ENCODE measurements around the gene HNRNPA0.

The HNRNPA0 gene

DNA sequence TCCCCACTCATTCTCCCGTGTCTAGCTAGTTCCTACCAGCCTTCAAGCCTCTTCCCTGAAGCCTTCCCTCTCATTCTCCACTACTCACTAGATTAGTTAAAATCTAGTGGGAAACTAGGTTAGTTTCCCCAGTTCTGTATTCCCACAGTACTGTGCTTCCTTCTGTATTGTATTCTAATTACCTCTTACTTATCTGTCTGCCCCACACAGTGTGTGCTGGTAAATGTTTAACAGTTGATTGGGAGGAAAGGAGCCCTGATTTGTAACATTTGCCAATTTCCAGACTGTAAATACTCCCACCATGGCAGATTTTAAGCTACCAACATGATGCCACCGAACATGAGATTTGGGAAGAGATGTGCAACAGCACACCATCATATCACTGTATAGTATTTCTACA lies 26.5 kb downstream of the HNRNPA0 start:
- no peak for DNase-seq (ENCODE audit: low read depth in 2 of 2)

DNA sequence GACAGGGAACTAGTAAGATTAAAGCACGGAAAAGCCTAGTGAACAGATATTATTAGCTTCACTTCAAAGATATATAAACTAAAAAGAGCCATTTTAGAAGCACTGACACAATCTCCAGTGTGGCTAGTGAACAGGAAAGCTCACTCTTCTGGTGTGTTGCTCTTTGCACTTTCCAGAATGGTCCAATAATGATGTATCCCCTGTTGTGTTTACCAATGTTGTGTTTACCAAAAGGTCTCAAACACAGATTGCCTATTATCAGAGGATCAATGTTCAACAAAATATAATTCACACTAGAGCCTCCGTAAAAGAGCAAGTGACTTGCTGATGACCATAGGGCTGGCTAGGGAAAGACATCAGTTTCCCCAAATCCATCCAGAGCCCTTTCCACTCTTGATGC lies 29.9 kb downstream of the HNRNPA0 start:
- DNase-seq (ENCODE audit: low read depth in 2 of 2): no peak

DNA sequence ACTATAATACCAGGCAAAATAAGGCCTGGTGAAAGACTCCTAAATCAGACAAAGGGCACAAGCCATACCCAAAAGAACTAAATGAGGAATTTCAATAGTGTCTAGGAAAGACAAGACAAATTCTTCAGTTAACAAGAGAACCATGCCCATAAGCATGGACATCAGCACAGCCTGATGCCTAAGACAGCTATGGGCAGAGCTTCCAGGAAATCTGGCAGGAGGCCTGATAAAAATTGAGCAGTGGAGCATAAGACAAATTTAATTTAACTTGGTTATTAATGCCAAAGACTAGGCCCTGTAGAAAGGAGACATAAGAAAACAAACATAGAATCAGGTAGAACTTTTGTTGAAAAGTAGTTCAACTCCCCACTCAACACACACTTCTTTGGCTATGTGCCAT lies 35.6 kb downstream of the HNRNPA0 start:
- DNase-seq (ENCODE audit: low read depth in 2 of 2): no peak

DNA sequence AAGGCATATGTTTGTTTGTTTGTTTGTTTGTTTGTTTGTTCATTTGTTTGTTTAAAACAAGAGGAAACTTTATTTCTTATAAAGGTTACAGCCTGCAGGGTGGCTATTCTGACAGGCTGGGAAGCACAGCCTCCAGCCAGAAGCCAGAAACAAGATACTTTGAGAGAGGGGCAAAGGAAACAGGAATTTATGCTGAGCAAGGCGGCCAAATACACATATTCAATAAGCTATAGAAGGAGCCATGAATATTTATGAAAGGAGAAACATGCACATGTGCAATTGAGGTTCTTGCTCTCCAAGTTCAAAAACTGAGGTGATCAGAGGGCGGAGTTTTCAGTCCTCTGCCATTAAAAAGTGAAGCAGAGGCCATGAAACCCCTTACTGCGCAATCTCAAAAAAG lies 37.8 kb downstream of the HNRNPA0 start:
- DNase-seq (ENCODE audit: low read depth in 2 of 2): no peak

- DNase-seq (ENCODE audit: low read depth in 2 of 2): no peak
Measured at GRCh38 chr5:137715456-137715855, 38.7 kb downstream of the HNRNPA0 start.

- no peak for DNase-seq (ENCODE audit: low read depth in 2 of 2)
Measured at GRCh38 chr5:137714946-137715345, 39.2 kb downstream of the HNRNPA0 start.

DNA sequence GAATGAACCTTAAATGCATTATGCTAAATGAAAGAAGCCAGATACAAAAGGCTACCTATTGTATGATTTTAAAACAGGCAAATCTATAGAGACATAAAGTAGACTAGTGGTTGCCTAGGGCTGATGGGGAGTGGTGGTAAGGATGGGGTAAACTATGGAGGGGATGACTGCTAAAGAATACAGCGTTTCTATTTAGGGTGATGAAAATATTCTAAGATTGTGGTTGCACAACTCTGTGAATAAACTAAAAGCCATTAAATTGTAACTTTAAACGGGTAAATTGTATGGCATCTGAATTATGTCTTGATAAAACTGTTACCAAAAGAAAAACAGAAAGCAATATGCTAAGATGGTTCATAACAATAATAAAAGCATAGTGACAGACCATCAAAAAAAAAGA lies 39.7 kb downstream of the HNRNPA0 start:
- DNase-seq (ENCODE audit: low read depth in 2 of 2): no peak

- DNase-seq (ENCODE audit: low read depth in 2 of 2): no peak
Measured at GRCh38 chr5:137712139-137712667, 42.0 kb downstream of the HNRNPA0 start.

DNA sequence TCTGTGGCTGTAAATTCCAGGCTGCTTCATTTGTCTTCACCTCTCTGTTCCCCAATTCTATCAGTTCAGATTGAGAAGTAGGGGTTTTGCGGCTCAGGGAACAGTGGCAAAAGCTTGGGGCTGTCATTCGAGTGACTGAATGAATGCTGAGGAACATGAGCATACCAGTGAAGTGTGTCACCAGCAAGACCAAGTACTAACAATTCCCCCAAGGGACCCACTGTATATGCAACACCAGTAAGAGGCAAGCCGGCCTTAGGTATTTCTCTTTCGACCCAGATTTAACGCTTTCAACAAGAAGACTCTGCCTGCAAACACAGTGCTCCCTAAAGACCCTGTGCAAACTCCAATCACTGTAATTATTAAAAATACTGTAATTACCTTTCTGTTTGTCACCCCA lies 44.1 kb downstream of the HNRNPA0 start:
- DNase-seq (ENCODE audit: low read depth in 2 of 2): no peak

DNA sequence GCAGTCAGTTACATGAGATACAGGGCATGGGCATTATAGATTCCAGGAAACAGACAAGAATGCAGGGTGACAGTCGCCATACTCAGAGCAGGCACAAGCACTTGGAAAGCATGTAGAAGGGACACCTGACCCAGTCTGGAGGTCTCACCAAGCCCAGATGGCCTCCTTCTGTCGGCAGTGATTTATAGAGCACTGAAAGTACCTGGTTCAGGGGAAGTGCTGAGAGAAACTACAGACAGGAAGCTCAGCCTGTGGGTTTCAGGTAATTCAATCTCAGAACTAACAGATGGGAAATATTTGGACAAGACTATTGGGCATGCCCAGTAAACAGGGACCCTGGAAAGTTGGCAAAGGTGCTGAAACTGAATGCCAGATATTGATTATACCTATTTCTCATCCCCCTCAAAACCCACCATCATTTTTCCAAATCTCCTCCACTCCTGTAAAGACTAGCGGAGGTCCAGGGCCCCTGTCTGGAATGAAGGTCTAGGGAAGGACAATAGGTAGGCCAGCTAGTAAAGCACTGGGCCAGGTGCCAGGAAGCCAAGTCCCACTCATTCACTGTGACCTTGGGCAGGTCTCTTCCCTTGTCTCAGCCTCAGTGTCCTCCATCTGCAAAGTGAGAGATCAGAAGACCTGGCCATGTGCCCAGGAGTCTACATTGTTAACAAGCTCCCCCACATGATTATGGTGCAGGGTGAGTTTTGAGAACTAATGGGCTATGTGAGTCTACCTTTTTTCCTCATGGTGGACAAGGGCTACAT lies 45.2 kb downstream of the HNRNPA0 start:
- DNase-seq (ENCODE audit: low read depth in 2 of 2): no peak

DNA sequence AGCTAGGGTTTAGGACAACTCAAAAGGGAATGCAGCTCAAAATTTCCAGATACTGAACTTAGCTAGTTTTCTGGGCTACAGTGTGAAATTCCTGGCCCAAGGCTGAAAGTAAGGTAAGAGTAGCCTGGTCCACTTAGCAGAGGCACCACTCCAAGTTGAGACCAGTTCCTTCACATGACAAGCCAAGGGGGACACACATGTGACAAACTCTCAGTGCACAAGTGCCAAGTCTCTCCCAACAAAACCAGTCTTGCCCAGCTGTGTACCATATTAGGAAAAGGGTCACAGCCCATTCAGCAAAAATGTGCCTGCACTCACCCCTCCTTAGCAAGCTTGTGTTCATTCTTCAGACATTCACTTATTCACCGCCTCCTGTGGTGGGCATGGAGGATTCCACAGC lies 46.1 kb downstream of the HNRNPA0 start:
- no peak for DNase-seq (ENCODE audit: low read depth in 2 of 2)

- DNase-seq (ENCODE audit: low read depth in 2 of 2): no peak
Measured at GRCh38 chr5:137706841-137707240, 47.3 kb downstream of the HNRNPA0 start.

DNA sequence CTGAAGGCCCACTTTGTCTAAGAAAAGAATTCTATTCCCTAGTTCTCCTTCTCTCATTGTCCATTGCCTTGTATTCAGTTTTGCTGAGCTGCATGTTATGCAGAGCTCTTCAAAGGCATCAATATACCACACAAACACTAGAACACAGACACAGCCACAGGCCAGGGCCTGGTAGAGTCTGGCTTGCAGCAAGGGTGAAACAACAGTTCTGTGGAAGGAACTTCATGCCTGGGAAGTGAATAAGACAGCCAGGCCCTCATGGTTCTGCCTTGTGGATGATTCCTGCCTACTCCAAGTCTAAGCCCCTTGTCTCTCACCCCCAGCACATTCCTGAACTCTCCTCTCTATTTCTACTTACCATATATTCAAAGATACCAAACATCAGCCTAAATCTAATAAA lies 49.1 kb downstream of the HNRNPA0 start:
- no peak for DNase-seq (ENCODE audit: low read depth in 2 of 2)

DNA sequence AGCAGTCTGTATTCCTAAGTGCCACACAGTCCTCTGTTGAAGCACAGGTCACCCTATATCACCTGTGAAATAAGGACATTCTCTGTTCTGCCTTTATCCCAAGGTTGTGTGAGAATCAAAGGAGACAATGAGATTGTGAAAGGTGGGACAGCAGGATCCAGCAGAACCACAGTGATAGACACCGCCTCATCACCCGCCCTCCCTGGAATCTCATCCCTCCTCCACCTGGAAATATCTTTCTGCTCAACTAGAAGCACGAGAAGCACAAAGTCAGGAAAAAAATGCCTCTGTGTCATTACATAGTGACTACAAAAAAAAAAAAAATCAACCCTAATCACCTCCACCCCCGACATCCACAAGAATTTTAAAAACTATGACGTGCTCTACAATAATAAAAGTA lies 50.6 kb downstream of the HNRNPA0 start:
- DNase-seq (ENCODE audit: low read depth in 2 of 2): no peak

- DNase-seq (ENCODE audit: low read depth in 2 of 2): no peak
Measured at GRCh38 chr5:137700282-137700680, 53.9 kb downstream of the HNRNPA0 start.

- DNase-seq (ENCODE audit: low read depth in 2 of 2): no peak
Measured at GRCh38 chr5:137699336-137700281, 54.6 kb downstream of the HNRNPA0 start.

DNA sequence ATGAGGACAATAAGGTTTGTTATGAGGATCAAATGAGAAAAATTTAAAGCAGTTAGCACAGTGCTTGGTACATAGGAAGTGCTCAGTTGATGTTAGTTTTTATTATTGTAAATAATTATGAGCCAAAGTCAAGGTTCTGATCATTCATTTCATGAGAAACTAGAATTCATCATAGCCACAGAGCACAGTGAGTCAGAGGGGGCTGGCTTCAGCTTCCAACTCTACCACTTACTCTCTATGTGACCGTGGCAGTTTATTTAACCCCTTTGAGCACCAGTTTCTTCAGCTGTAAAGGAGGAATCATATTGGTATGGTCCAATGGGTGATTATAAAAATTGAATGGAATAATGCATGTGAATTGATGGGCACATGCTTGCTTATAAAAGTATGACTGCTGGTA lies 57.7 kb downstream of the HNRNPA0 start:
- DNase-seq (ENCODE audit: low read depth in 2 of 2): no peak

DNA sequence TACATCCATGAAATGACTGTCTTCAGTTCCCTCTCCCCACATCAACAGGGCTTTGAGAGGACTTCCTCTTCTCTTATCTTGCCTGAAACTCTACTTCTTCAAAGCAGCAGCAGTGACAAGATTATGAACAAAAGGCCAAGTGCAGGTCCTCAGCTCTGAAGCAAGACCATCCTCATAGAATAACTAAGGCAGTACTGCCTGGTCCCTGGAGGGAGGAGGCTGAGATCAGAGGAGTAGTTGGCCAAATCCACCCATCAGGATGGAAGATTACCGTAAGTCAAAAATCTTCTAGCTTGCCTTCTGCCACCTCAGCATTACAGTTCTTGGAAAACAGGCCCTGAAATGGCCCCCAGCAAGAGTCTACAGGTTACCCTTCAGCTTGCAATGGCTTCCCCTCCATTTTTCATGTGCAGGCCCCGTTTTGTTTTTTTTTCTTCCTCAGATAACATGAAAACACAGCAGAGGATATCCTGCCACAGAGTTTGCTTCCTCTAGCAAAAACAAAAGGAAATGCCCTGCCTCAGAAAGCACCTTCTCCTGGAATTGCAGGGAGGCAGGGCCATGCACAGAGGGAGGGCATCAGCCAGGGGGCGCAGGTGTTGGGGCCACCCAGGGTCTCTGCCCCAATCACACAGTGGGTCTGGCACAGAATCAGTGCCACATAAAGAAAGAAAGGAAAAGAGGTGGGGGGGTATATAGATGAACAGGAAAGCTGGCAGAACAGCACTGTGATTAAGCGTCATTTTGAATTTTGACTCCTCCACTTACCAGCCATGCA lies 58.3 kb downstream of the HNRNPA0 start:
- no peak for DNase-seq (ENCODE audit: low read depth in 2 of 2)
